ENCODE measurements around the gene F9. TPM values are rescaled to one million over a fixed set of nuclear protein-coding genes. Genes with fewer than 3 reads are reported as not detected.
A peak's percentile ranks its signal among the peaks of the same experiment; 100 is the strongest.

The F9 gene
- total and polyA plus RNA-seq, 2 donors (not counting 1 experiment from before 2014, with no cell fraction given): not detected

DNA sequence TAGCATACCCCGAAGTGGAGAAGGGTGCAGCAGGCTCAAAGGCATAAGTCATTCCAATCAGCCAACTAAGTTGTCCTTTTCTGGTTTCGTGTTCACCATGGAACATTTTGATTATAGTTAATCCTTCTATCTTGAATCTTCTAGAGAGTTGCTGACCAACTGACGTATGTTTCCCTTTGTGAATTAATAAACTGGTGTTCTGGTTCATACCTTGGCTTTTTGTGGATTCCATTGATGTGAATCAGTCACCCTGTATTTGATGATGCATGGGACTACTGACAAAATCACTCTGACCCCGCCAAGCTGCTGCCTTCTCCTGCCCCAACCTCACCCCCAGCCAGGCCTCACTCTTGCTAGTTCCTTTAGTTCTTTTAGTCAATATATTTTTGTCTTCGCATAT is 32.7 kb downstream of the F9 start:
- TF ChIP-seq, protein P1, sequence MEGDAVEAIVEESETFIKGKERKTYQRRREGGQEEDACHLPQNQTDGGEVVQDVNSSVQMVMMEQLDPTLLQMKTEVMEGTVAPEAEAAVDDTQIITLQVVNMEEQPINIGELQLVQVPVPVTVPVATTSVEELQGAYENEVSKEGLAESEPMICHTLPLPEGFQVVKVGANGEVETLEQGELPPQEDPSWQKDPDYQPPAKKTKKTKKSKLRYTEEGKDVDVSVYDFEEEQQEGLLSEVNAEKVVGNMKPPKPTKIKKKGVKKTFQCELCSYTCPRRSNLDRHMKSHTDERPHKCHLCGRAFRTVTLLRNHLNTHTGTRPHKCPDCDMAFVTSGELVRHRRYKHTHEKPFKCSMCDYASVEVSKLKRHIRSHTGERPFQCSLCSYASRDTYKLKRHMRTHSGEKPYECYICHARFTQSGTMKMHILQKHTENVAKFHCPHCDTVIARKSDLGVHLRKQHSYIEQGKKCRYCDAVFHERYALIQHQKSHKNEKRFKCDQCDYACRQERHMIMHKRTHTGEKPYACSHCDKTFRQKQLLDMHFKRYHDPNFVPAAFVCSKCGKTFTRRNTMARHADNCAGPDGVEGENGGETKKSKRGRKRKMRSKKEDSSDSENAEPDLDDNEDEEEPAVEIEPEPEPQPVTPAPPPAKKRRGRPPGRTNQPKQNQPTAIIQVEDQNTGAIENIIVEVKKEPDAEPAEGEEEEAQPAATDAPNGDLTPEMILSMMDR (conservative IDR thresholded peaks at IDR 0.05 in 1 of 2, IDR thresholded peaks at IDR 0.05 in 1 of 2; ENCODE audit: low read depth in 1 of 2, low read length in 2 of 2): no peak
- no peak for TF ChIP-seq EZH2 (IDR thresholded peaks at IDR 0.05; ENCODE audit: low read length, missing control alignments)
- H2AFZ ChIP-seq (ENCODE audit: low read length): no peak overlapping the region
- no peak overlapping the region for H3K9ac ChIP-seq (ENCODE audit: insufficient read depth, low read length)
- H4K20me1 ChIP-seq (ENCODE audit: control insufficient read depth, extremely low read depth, insufficient read depth, low read length): no peaks in the 10 kb centered on the region
- peak in 1 of 2 donors; percentile 65 for DNase-seq (ENCODE audit: low read depth in 2 of 2)
- no peak overlapping the region for H3K4me2 ChIP-seq (ENCODE audit: extremely low read depth, insufficient read depth, low read length)
- no peak overlapping the region for H3K27ac ChIP-seq (ENCODE audit: insufficient read depth, low read length)
- H3K27me3 ChIP-seq (ENCODE audit: control insufficient read depth, insufficient read depth, low read length): no peaks in the 10 kb centered on the region
- H3K4me3 ChIP-seq (replicated peaks in 1 of 4; ENCODE audit: control extremely low read depth in 1 of 4, insufficient read depth in 1 of 4, low read depth in 3 of 4, low read length in 4 of 4): no peak overlapping the region
- no peaks in the 10 kb centered on the region for H3K9me3 ChIP-seq (ENCODE audit: control insufficient read depth, insufficient read depth, low read depth, low read length)
- H3K4me1 ChIP-seq (ENCODE audit: control insufficient read depth, extremely low read depth, insufficient read depth, low read length): no peaks in the 10 kb centered on the region
- no peaks in the 10 kb centered on the region for H3K79me2 ChIP-seq (ENCODE audit: control insufficient read depth, insufficient read depth, low read length)
- no peaks in the 10 kb centered on the region for H3K36me3 ChIP-seq (ENCODE audit: control insufficient read depth, insufficient read depth, low read length)

DNA sequence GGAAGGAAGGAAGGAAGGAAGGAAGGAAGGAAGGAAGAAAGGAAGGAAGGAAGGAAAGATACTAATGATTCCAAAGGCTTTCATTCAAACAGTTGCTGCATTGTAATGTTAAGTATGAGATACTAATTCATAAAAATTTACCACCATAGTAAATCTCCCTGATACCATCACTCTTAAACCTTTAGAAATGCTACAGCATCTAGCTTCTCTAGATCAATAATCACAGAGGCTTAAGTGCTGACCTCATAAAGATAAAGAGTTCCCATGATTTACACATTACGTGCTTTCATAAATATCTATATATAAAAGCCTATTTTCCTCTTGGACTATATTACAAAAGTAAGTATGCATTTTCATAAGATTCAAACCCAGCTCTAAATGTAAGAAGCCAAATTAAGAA is 36.4 kb downstream of the F9 start:
- Histone ChIP-seq H4K20me1 (ENCODE audit: control insufficient read depth, extremely low read depth, insufficient read depth, low read length) (no peaks in the 10 kb centered on the region), H3K4me2 (ENCODE audit: extremely low read depth, insufficient read depth, low read length) (no peak overlapping the region), H3K36me3 (ENCODE audit: control insufficient read depth, insufficient read depth, low read length) (no peaks in the 10 kb centered on the region), H2AFZ (ENCODE audit: low read length) (no peak overlapping the region), H3K79me2 (ENCODE audit: control insufficient read depth, insufficient read depth, low read length) (no peaks in the 10 kb centered on the region), H3K9me3 (ENCODE audit: control insufficient read depth, insufficient read depth, low read depth, low read length) (no peaks in the 10 kb centered on the region), H3K4me3 (replicated peaks in 1 of 4; ENCODE audit: control extremely low read depth in 1 of 4, insufficient read depth in 1 of 4, low read depth in 3 of 4, low read length in 4 of 4) (no peak overlapping the region), H3K9ac (ENCODE audit: insufficient read depth, low read length) (no peak overlapping the region), H3K27ac (ENCODE audit: insufficient read depth, low read length) (no peak overlapping the region), H3K27me3 (ENCODE audit: control insufficient read depth, insufficient read depth, low read length) (no peaks in the 10 kb centered on the region), H3K4me1 (ENCODE audit: control insufficient read depth, extremely low read depth, insufficient read depth, low read length) (no peaks in the 10 kb centered on the region)
- TF ChIP-seq, protein P1 (conservative IDR thresholded peaks at IDR 0.05 in 1 of 2, IDR thresholded peaks at IDR 0.05 in 1 of 2; ENCODE audit: low read depth in 1 of 2, low read length in 2 of 2): no peak
- no peak for TF ChIP-seq EZH2 (IDR thresholded peaks at IDR 0.05; ENCODE audit: low read length, missing control alignments)
- no peak for DNase-seq (ENCODE audit: low read depth in 2 of 2)

DNA sequence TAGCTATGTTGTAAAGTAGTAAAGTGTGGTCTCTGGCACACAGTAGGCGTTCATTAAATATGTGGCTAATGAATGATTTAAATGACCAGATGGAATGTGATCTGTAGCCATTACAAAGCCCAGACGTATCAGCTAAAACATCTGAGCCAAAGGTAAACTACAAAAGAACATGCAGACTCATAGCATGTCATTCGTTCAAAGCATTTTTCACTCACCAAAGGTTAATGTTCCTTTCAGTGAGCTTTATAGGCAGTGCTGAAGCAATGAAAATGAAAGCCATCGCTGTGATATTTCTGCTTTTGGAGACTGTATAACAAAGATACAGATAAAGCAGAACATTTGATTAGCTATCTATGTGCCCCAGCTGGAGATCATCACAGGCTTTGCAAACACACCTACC is 50.5 kb downstream of the F9 start:
- H3K36me3 ChIP-seq (ENCODE audit: control insufficient read depth, insufficient read depth, low read length): no peaks in the 10 kb centered on the region
- H3K27me3 ChIP-seq (ENCODE audit: control insufficient read depth, insufficient read depth, low read length): no peaks in the 10 kb centered on the region
- no peaks in the 10 kb centered on the region for H4K20me1 ChIP-seq (ENCODE audit: control insufficient read depth, extremely low read depth, insufficient read depth, low read length)
- no peaks in the 10 kb centered on the region for H3K4me1 ChIP-seq (ENCODE audit: control insufficient read depth, extremely low read depth, insufficient read depth, low read length)
- no peak overlapping the region for H2AFZ ChIP-seq (ENCODE audit: low read length)
- H3K4me3 ChIP-seq (replicated peaks in 1 of 4; ENCODE audit: control extremely low read depth in 1 of 4, insufficient read depth in 1 of 4, low read depth in 3 of 4, low read length in 4 of 4): no peak overlapping the region
- no peaks in the 10 kb centered on the region for H3K9me3 ChIP-seq (ENCODE audit: control insufficient read depth, insufficient read depth, low read depth, low read length)
- TF ChIP-seq, protein P1 (conservative IDR thresholded peaks at IDR 0.05 in 1 of 2, IDR thresholded peaks at IDR 0.05 in 1 of 2; ENCODE audit: low read depth in 1 of 2, low read length in 2 of 2): no peak
- no peak for TF ChIP-seq EZH2 (IDR thresholded peaks at IDR 0.05; ENCODE audit: low read length, missing control alignments)
- H3K27ac ChIP-seq (ENCODE audit: insufficient read depth, low read length): no peak overlapping the region
- H3K4me2 ChIP-seq (ENCODE audit: extremely low read depth, insufficient read depth, low read length): no peak overlapping the region
- DNase-seq (ENCODE audit: low read depth in 2 of 2): no peak
- H3K79me2 ChIP-seq (ENCODE audit: control insufficient read depth, insufficient read depth, low read length): no peaks in the 10 kb centered on the region
- H3K9ac ChIP-seq (ENCODE audit: insufficient read depth, low read length): no peak overlapping the region

Data from fibroblast of lung (primary cell).